GM11168 (cell line): Measurements from ENCODE around the gene ENOPH1.

Experiments
- in situ Hi-C: fragments of 300-500 bp; cut with MboI; formaldehyde crosslinking; loops from one replicate; pipeline ENCODE4 v1.12.0; 2022; ENCODE audit warnings: low sequenced_read_pairs; ENCODE audit not compliant: unreplicated experiment

Gene ENOPH1

DNA sequence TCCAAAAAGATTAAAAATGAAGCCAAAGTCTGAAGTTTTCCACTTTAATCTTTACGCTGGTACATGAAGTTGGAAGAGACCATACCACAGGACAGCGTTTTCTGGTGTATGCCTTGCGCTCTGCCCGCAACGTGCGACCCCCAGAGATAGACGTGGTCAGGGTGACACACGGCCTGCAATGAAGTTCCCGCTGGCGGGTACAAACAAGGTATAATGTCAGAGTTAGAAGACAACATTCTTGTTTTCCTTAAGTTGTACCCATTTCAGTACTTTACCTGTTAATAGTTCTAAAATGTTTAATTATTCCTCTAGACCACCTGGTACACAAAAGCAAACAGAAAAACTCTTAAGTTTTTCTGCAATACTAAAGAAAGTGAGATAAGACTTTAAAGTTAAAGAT, 4.9 kb upstream of the ENOPH1 start:
- in situ Hi-C loops = no loop called here

DNA sequence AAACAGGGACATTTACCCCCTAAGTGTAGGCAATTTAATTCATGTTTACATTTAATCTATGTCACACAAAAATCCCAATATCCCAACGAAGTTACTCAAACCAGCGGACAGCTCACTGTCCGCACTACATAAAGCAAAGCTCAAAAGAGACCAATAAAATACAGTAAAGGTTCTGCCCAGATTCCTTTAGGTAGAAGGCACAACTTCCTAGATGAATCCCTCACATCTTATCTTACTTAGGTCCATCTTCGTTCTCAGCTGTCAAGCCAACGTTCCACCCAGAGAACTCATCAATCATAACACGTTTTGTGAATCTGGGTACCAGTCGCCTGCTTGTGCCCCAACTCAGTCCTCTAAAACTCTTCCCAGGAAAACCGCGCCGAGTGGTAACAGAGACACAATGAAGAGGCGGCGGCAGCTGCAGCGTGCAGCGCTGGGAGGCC, 1.8 kb upstream of the ENOPH1 start:
- in situ Hi-C loops = no loop called here

DNA sequence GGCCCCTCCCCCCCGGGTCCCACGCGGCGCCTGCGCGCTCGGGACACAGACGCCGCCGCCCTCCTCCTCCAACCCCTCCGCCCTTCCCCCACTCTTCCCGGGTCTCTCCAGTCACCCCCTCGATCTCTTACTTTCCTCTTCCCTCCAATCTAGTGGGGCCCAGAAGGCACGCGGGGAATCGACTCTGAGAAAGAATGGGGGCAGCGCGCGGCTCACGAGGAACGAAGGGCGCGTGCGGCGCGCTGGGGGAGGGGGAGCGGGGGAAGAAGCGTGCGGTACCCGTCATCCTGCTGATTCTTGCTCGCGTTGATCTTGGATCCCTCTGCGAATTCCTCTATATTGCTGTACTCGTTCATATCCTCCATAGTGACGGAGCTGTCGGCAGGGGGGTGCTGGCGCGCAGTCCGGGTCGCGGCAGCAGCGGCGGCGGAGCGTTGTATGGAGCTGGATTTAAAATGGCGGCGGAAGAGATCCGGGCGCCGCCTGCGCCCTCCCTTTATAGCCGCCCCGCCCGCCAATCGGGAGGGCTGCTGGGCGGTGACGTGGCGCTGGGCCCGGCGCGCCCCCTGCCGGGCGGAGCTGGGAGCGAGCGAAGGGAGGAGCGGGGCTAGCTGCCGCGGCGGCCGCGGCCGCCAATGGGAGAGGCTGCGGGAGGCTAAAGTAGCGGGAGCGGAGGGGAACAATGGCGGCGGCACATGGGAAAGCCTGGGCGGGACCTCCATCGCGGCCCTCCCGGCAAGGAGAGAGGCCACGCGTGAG, 1.2 kb upstream of the ENOPH1 start:
- in situ Hi-C loops = no loop called here

GRCh38 chr4:82429728-82430192, 630 bp upstream of the ENOPH1 start:
- in situ Hi-C loops = no loop called here

DNA sequence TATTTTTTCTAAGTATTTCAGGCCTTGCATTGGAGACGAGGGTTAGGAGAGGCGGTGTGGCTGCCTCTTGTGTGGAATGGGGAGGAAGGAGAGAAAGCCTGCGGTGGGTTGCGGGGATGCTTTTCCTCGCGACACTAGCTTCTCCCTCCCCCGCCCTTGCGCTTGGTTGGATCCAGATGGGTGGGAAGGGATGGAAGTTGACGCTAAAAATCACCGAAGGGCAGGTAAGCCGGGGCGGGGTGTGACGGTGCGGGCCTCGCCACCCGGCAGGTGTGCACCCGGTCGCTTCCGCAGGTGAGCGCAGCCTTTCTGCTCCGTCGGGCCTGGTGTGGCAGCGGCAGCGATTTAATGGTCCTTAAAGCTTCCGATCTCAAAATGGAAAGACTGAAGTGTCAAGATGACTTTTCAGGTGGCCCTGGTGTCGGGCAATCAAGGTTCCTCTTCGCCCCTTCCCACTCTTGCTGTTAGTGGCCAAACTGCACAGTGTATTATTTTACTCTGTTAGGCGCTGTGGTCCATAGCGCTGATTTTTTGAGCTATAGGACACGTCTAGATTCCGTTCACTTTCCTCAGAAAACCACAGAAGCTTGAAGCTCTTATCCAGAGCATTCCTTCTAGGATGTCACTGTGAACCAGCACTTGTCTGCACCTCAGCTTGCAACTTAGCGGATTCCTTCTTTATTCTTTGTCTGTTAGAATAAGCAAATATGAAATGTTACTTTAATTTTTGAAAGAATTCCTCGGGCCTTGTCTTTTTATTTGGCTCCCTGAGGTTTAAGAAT, 765 bp downstream of the ENOPH1 start:
- in situ Hi-C loops = no loop called here

GRCh38 chr4:82431831-82432230, 1.4 kb downstream of the ENOPH1 start:
- in situ Hi-C loops = no loop called here

DNA sequence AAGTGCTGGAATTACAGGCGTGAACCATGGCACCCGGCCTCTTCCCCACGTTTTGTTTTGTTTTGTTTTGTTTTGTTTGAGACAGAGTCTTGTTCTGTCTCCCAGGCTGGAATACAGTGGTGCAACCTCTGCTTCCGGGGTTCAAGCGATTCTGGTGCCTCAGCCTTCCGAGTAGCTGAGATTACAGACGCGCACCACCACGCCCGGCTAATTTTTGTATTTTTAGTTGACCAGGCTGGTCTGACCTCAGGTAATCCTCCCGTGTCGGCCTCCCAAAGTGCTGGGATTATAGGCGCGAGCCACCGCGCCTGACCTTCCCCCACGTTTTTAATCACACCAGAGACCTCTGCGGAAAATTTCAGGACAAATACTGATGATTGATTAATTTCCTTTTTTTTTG, 2.2 kb downstream of the ENOPH1 start:
- in situ Hi-C loops = no loop called here

DNA sequence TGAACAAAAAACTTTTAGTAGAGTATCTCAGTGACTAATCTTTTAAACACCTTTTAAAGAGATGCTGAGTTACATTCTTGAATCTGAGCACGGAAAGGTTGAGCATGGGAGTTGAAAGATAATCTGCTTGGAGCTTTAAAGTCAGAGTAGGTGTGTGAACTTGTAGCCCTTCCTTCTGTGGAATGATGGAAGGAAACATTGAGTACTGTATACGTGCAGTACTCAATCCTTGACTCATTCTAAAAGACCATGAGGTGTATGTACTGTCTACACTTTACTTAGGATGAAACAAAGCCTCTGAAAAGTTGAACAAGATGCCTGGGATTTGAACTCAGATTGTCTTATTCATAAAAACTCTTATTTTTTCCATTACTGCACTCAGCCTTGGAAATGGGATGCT, 3.4 kb downstream of the ENOPH1 start:
- in situ Hi-C loops = no loop called here

DNA sequence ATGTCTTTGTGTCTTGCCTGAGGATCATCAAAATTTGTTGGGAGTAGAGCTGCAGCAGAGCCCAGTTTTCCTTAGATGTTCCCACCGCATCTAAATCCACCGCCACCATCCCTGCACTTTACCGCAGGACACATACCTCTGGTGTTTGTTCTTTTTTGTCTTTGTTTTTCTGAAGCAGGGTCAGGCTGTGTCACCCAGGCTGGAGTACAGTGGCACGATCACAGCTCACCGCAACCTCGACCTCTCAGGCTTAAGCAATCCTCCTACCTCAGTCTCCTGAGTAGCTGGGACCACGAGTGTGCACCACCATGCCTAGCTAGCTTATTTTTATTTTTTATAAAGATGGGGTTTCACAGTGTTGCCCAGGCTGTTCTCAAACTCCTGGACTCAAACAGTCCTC, 4.6 kb downstream of the ENOPH1 start:
- in situ Hi-C loops = no loop called here

DNA sequence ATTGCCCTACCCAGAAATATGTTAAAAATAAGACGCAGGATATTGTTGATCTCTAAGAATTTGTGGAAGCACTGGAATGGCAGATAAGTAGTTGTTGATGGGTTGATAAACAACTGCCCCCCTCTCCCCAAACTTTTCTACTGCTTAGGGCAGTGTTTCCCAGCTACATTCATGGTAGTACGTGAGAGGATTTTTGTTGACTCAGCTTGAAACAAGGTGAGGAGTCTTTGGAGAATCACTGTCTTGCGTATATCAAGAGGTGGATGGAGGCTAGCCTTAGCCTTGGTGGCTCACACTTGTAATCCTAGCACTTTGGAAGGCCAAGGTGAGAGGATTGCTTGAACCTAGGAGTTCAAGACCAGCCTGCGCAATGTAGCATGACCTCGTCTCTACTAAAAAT, 5.7 kb downstream of the ENOPH1 start:
- in situ Hi-C loops = no loop called here

DNA sequence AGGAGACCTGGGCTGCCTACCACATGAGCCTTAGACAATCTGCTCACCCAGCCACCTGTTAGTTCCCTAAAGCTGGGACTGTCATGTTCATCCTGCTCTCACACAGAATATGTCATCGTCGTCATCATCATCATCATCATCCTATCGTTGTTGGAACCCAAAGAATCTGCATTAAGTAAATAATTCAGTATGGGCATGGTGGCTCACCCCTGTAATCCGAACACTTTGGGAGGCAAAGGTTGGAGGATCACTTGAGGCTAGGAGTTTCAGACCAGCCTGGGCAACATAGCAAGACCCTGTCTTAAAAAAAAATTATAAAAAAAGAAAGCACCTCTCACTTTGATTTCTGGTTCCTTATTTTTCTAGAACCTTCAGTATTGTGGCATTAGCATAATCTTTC, 6.4 kb downstream of the ENOPH1 start:
- in situ Hi-C loops = no loop called here

- in situ Hi-C loops = no loop called here
Measured at GRCh38 chr4:82437285-82438005, 7.1 kb downstream of the ENOPH1 start.

- in situ Hi-C loops = no loop called here
Measured at GRCh38 chr4:82439088-82439487, 8.7 kb downstream of the ENOPH1 start.

DNA sequence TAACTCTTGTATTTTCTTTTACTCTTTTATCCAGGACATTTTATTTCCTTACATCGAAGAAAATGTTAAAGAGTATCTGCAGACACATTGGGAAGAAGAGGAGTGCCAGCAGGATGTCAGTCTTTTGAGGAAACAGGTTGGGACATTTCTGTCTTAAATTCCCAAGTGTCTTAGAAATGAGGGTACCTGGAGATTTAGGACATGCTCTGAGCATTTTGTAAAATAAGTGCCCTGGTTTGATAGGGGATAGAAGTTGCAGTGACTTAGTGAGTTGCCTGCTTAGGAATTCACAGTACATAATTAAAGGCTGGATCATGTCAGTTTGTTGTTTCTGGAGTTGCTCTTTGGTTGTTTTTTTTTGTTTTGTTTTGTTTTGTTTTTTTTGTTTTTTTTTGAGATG, 17.5 kb downstream of the ENOPH1 start:
- in situ Hi-C loops = no loop called here

DNA sequence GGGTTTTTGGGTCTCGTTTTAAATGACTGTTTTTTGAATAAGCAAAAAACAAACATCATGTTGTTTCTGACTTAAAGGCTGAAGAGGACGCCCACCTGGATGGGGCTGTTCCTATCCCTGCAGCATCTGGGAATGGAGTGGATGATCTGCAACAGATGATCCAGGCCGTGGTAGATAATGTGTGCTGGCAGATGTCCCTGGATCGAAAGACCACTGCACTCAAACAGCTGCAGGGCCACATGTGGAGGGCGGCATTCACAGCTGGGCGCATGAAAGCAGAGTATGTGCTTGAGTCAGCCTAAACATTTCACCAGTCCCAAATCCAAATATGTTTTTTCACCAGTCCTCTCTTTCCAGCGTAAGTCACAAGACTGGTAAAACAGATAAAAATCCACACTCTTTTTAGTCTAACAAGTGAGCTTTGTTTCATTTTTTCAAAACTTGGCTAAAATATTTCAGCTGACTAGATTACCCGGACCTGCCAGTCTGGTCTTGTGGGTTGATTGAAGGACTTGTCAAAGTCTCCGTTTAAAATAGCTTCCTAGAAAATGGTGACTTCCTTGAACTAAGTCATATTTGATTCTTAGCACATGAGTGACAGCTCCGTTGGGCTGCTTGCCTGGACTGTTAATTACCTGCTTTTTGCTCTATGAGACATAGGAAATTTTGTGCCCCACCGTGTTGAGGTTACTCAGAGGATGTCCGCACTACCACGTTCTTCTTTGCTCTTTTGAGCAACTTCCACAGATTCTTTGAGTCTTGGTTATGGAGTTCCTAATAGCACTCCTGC, 20.8 kb downstream of the ENOPH1 start:
- in situ Hi-C loops = no loop called here

DNA sequence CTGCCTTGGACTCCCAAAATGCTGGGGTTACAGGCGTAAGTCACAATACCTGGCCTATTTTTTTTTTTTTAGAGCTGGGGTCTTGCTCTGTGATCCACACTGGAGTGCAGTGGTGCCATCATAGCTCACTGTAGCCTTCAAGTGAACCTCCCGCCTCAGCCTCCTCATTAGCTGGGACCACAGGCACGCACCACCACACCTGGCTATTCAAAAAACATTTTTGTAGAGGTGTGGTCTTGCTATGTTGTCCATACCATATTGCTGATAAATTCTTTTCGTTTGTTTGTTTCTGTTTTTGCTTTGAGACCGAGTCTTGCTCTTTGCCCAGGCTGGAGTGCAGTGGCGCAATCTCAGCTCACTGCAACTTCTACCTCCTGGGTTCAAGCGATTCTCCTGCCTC, 21.6 kb downstream of the ENOPH1 start:
- in situ Hi-C loops = no loop called here

DNA sequence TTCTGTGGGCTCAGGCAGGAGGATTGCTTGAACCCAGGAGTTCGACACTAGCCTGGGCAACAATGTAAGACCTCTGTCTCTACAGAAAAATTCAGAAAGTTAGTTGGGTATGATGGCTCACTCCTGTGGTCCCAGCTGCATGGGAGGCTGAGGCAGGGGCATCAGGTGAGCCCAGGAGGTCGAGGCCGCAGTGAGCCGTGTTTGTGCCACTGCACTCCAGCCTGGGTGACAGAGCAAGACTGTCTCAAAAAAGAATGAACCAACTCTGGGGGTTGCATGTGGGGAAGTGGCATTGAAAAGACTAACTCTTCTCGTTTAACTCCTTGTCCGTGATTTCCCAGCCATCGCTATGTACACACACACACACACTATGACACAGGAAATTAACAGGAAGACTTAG, 26.9 kb downstream of the ENOPH1 start:
- in situ Hi-C loops = no loop called here

- in situ Hi-C loops = no loop called here
Measured at GRCh38 chr4:82458729-82459128, 28.3 kb downstream of the ENOPH1 start.

DNA sequence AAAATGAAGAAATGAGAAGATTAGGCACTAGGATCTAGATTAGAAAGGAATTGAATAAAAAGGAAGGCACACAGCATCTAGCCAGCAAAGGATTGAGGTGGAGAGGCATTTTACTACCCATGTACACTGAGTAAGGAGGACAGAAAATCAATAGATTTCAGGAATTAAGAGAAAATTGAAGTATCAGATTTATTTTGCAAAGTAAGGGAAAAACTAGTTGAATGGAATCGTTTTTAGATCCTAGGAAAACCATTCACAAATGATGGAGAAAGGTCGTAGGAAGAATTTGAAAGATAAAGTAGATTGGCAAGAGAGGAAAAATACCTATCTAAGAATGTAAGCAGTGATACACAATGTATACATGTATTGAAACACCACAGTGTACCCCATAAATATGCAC, 31.3 kb downstream of the ENOPH1 start:
- in situ Hi-C loops = loop anchor here (10.0 kb wide), 1 partner anchor 273 kb away; no protein-coding TSS in a partner anchor

DNA sequence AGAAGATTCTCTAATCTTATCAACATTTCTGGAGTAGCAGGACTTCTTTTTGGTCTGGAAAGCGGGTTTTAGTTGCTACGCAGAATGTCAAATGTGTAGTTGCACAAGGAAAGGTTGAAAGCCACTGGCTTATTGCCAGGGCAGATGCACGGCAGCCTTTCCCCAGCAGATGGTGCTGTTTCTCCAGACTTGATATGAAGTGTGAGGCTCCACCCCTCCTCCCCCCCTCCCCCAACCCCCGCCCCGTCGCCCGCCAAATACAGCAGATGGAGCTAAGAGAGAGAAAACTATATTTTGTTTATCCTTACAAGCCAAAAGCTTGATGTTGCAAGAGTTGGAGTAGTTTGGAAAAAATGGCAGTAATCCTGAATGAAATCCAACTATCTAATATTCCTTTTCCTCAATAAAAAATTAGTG, 32.0 kb downstream of the ENOPH1 start:
- in situ Hi-C loops = loop anchor here (10.0 kb wide), 1 partner anchor 272 kb away; no protein-coding TSS in a partner anchor
